ENCODE measurements around the gene PHTF1. TPM values are rescaled to one million over a fixed set of nuclear protein-coding genes. Genes with fewer than 3 reads are reported as not detected.

PHTF1 gene
- total and polyA plus RNA-seq, 10 of the 15 experiments (the other 5 are each of a cell fraction or from before 2014, with no cell fraction given), result 7.8 to 37.6 (median 24.1) TPM

DNA sequence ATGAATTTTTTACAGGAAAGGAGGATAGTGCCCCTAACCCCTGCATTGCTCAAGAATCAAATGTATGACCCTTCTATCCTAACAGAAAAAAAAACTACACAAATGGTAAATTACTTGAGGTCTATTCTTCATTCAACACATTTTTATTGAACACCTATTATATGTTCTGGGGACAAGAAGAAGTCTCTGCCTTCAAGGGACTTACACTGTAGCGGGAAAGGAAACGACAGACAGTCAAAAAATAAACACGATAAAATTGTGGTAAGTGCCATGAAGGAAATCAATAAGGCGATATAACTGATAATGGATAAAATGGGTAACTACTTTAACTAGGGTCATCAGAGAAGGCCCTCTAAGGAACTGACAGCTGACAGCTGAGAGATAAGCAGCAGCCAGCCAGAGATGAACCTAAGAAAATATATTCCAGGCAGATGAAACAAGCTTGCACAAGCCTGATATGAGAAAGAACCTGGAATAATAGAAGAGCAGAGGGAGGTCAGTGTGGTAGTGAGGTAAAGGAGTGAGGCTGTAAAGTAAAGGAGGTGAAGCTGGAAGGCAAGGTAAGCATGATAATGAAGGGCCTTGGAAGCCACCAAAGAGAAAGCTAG, 66.4 kb downstream of the PHTF1 start:
- intact Hi-C loops (cut with micrococcal nuclease; ENCODE audit: unreplicated experiment), result no loop called here
- Histone ChIP-seq H3K9ac (ENCODE audit: control insufficient read depth, insufficient read depth, low read length) (no peak overlapping the region), H2AFZ (ENCODE audit: control insufficient read depth, low read depth, low read length) (no peak overlapping the region), H3K4me3 (no peak overlapping the region), H3K36me3 (ENCODE audit: control insufficient read depth in 2 of 2, insufficient read depth in 2 of 2, low read length in 1 of 2) (peaks cover 0 to 4% of the 10 kb centered on the region in 2 experiments; a peak in 2 of 4 replicates), H4K20me1 (ENCODE audit: control insufficient read depth, insufficient read depth) (no peaks in the 10 kb centered on the region), H3K4me1 (ENCODE audit: control insufficient read depth, insufficient read depth, low read length) (no peaks in the 10 kb centered on the region), H3K4me2 (ENCODE audit: control insufficient read depth, insufficient read depth) (no peak overlapping the region), H3K27me3 (replicated peaks in 1 of 2; ENCODE audit: control insufficient read depth in 2 of 2, insufficient read depth in 2 of 2, low read length in 1 of 2) (no peaks in the 10 kb centered on the region), H3K27ac (ENCODE audit: control insufficient read depth, insufficient read depth) (no peak overlapping the region), H3K9me3 (replicated peaks; ENCODE audit: control insufficient read depth, insufficient read depth, low read length) (peaks cover 8% of the 10 kb centered on the region), H3K79me2 (ENCODE audit: control insufficient read depth, insufficient read depth, low read length) (no peaks in the 10 kb centered on the region)
- DNase-seq (ENCODE audit: low read depth, low spot score) (no peak), ATAC-seq (no peak), FAIRE-seq (no peak)
- SMC1A ChIA-PET (ENCODE audit: uncharacterized antibody, unreplicated experiment), result interaction anchor here (0.7 to 1.2 kb wide), 2 partner anchors 12 to 663 kb away, joined by 3 read pairs; no protein-coding TSS in a partner anchor
- in situ Hi-C loops (cut with MboI), result no loop called here
- no peak for TF ChIP-seq NR2C1 (IDR thresholded peaks at IDR 0.05)
- TF ChIP-seq, protein P1, sequence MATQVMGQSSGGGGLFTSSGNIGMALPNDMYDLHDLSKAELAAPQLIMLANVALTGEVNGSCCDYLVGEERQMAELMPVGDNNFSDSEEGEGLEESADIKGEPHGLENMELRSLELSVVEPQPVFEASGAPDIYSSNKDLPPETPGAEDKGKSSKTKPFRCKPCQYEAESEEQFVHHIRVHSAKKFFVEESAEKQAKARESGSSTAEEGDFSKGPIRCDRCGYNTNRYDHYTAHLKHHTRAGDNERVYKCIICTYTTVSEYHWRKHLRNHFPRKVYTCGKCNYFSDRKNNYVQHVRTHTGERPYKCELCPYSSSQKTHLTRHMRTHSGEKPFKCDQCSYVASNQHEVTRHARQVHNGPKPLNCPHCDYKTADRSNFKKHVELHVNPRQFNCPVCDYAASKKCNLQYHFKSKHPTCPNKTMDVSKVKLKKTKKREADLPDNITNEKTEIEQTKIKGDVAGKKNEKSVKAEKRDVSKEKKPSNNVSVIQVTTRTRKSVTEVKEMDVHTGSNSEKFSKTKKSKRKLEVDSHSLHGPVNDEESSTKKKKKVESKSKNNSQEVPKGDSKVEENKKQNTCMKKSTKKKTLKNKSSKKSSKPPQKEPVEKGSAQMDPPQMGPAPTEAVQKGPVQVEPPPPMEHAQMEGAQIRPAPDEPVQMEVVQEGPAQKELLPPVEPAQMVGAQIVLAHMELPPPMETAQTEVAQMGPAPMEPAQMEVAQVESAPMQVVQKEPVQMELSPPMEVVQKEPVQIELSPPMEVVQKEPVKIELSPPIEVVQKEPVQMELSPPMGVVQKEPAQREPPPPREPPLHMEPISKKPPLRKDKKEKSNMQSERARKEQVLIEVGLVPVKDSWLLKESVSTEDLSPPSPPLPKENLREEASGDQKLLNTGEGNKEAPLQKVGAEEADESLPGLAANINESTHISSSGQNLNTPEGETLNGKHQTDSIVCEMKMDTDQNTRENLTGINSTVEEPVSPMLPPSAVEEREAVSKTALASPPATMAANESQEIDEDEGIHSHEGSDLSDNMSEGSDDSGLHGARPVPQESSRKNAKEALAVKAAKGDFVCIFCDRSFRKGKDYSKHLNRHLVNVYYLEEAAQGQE (IDR thresholded peaks at IDR 0.05; ENCODE audit: low read depth, low read length), result no peak
- TF ChIP-seq, protein P2, sequence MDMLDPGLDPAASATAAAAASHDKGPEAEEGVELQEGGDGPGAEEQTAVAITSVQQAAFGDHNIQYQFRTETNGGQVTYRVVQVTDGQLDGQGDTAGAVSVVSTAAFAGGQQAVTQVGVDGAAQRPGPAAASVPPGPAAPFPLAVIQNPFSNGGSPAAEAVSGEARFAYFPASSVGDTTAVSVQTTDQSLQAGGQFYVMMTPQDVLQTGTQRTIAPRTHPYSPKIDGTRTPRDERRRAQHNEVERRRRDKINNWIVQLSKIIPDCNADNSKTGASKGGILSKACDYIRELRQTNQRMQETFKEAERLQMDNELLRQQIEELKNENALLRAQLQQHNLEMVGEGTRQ (IDR thresholded peaks at IDR 0.05; ENCODE audit: borderline replicate concordance, low read depth, low read length), result no peak
- no peak for TF ChIP-seq SREBF1 (IDR thresholded peaks at IDR 0.05; ENCODE audit: low read length)
- no peak for TF ChIP-seq TCF12 (IDR thresholded peaks at IDR 0.05; ENCODE audit: low read depth, low read length)
- no peak for TF ChIP-seq MYC (IDR thresholded peaks at IDR 0.05; ENCODE audit: insufficient read depth, insufficient read length, insufficient replicate concordance, low read length, severe bottlenecking)
- no peak for TF ChIP-seq CBX3 (IDR thresholded peaks at IDR 0.05; ENCODE audit: borderline replicate concordance, low read depth)
- TF ChIP-seq NR2C2 (IDR thresholded peaks at IDR 0.05; ENCODE audit: borderline replicate concordance, control insufficient read depth, insufficient read length, low read depth), result no peak
- no peak for TF ChIP-seq KLF5 (IDR thresholded peaks at IDR 0.05; ENCODE audit: partially characterized antibody)
- no peak for TF ChIP-seq CBFB (IDR thresholded peaks at IDR 0.05; ENCODE audit: low read depth)
- no peak for TF ChIP-seq NFYB (IDR thresholded peaks at IDR 0.05; ENCODE audit: insufficient read depth, low read depth, low read length)
- TF ChIP-seq FOS (IDR thresholded peaks at IDR 0.05; ENCODE audit: borderline replicate concordance, extremely low read depth, insufficient read length), result no peak
- no peak for TF ChIP-seq STAT3 (IDR thresholded peaks at IDR 0.05; ENCODE audit: low read depth, low read length)
- no peak for TF ChIP-seq ZNF217 (IDR thresholded peaks at IDR 0.05)
- TF ChIP-seq, protein P3, sequence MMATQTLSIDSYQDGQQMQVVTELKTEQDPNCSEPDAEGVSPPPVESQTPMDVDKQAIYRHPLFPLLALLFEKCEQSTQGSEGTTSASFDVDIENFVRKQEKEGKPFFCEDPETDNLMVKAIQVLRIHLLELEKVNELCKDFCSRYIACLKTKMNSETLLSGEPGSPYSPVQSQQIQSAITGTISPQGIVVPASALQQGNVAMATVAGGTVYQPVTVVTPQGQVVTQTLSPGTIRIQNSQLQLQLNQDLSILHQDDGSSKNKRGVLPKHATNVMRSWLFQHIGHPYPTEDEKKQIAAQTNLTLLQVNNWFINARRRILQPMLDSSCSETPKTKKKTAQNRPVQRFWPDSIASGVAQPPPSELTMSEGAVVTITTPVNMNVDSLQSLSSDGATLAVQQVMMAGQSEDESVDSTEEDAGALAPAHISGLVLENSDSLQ (IDR thresholded peaks at IDR 0.05), result no peak
- no peak for TF ChIP-seq ZNF274 (IDR thresholded peaks at IDR 0.05; ENCODE audit: insufficient read depth, insufficient read length)
- TF ChIP-seq, protein P4, sequence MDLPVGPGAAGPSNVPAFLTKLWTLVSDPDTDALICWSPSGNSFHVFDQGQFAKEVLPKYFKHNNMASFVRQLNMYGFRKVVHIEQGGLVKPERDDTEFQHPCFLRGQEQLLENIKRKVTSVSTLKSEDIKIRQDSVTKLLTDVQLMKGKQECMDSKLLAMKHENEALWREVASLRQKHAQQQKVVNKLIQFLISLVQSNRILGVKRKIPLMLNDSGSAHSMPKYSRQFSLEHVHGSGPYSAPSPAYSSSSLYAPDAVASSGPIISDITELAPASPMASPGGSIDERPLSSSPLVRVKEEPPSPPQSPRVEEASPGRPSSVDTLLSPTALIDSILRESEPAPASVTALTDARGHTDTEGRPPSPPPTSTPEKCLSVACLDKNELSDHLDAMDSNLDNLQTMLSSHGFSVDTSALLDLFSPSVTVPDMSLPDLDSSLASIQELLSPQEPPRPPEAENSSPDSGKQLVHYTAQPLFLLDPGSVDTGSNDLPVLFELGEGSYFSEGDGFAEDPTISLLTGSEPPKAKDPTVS (IDR thresholded peaks at IDR 0.05; ENCODE audit: low read depth, low read length), result no peak
- POLR2A ChIA-PET, result no interaction called here
- WGBS (ENCODE audit: insufficient coverage, insufficient replicate concordance, low lambda C conversion rate, missing lambda C conversion rate), result 99% methylated on average over 4 of the region's 4 CpGs
- CTCF ChIA-PET, result interaction anchor here (0.6 kb wide), 1 partner anchor 176 kb away, joined by 3 read pairs; no protein-coding TSS in a partner anchor
- RAD21 ChIA-PET (ENCODE audit: unreplicated experiment), result interaction anchor here (1.6 kb wide), 1 partner anchor 67 kb away, joined by 3 read pairs; the partner anchor contains the start of gene PHTF1
- no TSS peak for BruUV-seq (replicated peaks)
